Uterus (tissue), 4 donors: ENCODE data around the gene PTPN1. TPM values are rescaled to one million over a fixed set of nuclear protein-coding genes. Genes with fewer than 3 reads are reported as not detected.

Source experiments
- DNase-seq, 2 donors: peaks; one replicate each; pipeline ENCODE4 v3.0.0-alpha.2; 2019 to 2020
- H3K27ac ChIP-seq, 2 donors: fragments of 200-600 bp; sonication (generic); 1 replicate in 1 of 2; 2 replicates in 1 of 2; pipeline ENCODE4 v1.5.1; 2016 to 2018
- H3K27me3 ChIP-seq, 2 donors: fragments of 200-600 bp; sonication (generic); one replicate each; pipeline ENCODE4 v1.5.1; 2018 to 2019; ENCODE audit warnings: control low read depth in 1 of 2
- H3K36me3 ChIP-seq, 2 donors: fragments of 200-600 bp; sonication (generic); one replicate each; pipeline ENCODE4 v1.5.1; 2019; ENCODE audit warnings: control low read depth in 1 of 2
- H3K4me1 ChIP-seq, 2 donors: fragments of 200-600 bp; sonication (generic); one replicate each; pipeline ENCODE4 v1.5.1; 2018 to 2019; ENCODE audit warnings: control low read depth in 1 of 2
- H3K4me3 ChIP-seq, 2 donors: fragments of 200-600 bp; sonication (generic); 1 replicate in 1 of 2; 2 replicates in 1 of 2; pipeline ENCODE4 v1.5.1; 2018 to 2019; ENCODE audit warnings: mild to moderate bottlenecking in 1 of 2
- H3K9me3 ChIP-seq, 2 donors: fragments of 200-600 bp; sonication (generic); one replicate each; pipeline ENCODE4 v1.5.1; 2019; ENCODE audit warnings: control low read depth in 1 of 2
- POLR2A ChIP-seq, 2 donors: fragments of 450-650 bp; IDR thresholded peaks; one replicate each; pipeline ENCODE4 v1.6.1; 2016; ENCODE audit warnings: antibody characterized with exemption in 2 of 2, mild to moderate bottlenecking in 1 of 2, moderate library complexity in 1 of 2
- intact Hi-C: fragments of 100-400 bp; cut with DNase I; formaldehyde crosslinking; loops from one replicate; pipeline ENCODE4 v1.15.1; 2023; ENCODE audit warnings: low total_unique reads
- total RNA-seq, 4 donors: library from RNA; depleted of rRNA in 3 of 4; stranded (reverse); fragments of >200 nt in 3 of 4; gene quantifications; one replicate each; pipeline versions ENCODE4 v1.1.0 to v1.2.4, GENCODE V29; 2014 to 2023
- TF ChIP-seq, protein P1 (sequence below), 4 experiments: fragments of 200-600 bp in 2 of 4; fragments of 450-650 bp in 2 of 4; sonication (generic) in 2 of 4; IDR thresholded peaks; one replicate each; pipeline ENCODE4 v1.5.1; 2016 to 2019; ENCODE audit warnings: antibody characterized with exemption in 4 of 4, mild to moderate bottlenecking in 2 of 4, moderate library complexity in 1 of 4
- donor health status: DM: yes; HTN: yes; CAD: no.

The PTPN1 gene
- total RNA-seq, 4 donors from 2014 or later: 14.1 to 33.9 (median 20.2) TPM

DNA sequence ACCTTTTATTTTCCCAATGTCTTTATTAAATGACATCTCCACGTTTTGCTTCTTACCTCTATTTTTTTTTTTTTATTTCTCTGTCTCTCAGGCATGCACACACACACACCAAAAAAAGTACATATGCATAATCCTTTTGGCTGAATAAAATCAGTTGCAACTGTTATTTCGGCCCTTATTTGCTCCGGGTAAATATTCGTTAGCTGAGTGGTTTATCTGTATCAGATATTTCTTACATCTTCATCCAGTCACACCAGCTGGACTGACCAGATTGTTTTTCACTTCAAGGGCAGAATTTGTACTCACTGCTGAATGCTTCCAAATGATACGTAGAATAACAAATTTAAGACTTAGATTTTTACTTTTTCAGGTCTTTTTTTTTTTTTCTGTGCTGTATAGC lies 45.5 kb downstream of the PTPN1 start:
- H3K36me3 ChIP-seq: no peaks in the 10 kb centered on the region
- H3K27ac ChIP-seq: no peak overlapping the region
- H3K4me1 ChIP-seq: no peaks in the 10 kb centered on the region
- intact Hi-C loops: no loop called here
- H3K4me3 ChIP-seq: no peak overlapping the region
- H3K27me3 ChIP-seq: no peaks in the 10 kb centered on the region
- no peaks in the 10 kb centered on the region for H3K9me3 ChIP-seq
- no peak for TF ChIP-seq POLR2A (IDR thresholded peaks at IDR 0.05)
- TF ChIP-seq, protein P1, sequence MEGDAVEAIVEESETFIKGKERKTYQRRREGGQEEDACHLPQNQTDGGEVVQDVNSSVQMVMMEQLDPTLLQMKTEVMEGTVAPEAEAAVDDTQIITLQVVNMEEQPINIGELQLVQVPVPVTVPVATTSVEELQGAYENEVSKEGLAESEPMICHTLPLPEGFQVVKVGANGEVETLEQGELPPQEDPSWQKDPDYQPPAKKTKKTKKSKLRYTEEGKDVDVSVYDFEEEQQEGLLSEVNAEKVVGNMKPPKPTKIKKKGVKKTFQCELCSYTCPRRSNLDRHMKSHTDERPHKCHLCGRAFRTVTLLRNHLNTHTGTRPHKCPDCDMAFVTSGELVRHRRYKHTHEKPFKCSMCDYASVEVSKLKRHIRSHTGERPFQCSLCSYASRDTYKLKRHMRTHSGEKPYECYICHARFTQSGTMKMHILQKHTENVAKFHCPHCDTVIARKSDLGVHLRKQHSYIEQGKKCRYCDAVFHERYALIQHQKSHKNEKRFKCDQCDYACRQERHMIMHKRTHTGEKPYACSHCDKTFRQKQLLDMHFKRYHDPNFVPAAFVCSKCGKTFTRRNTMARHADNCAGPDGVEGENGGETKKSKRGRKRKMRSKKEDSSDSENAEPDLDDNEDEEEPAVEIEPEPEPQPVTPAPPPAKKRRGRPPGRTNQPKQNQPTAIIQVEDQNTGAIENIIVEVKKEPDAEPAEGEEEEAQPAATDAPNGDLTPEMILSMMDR (IDR thresholded peaks at IDR 0.05): no peak
- no peak for DNase-seq

DNA sequence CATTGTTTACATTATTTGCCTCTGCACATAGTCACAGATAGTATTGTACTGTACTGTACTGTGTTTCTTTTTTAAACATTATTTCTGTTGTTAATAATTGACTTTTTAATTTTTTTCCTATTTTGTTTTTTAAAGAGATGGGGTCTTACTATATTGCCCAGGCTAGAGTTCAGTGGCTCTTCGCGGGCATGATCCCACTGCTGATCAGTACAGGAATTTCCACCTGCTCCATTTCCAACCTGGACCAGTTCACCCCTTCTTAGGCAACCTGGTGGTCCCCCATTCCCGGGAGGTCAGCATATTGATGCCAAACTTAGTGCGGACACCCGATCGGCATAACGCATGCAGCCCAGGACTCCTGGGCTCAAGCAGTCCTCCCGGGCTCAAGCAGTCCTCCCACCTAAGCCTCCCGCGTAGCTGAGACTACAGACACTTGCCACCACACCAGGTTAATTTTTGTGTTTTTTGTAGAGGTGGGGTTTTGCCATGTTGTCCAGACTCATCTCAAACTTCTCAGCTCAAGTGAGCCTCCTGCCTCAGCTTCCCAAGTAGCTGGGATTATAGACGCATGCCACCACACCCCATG lies 47.5 kb downstream of the PTPN1 start:
- DNase-seq: no peak
- no peak for TF ChIP-seq POLR2A (IDR thresholded peaks at IDR 0.05)
- TF ChIP-seq, protein P1 (IDR thresholded peaks at IDR 0.05): no peak
- no peaks in the 10 kb centered on the region for H3K9me3 ChIP-seq
- H3K27me3 ChIP-seq: no peaks in the 10 kb centered on the region
- H3K4me3 ChIP-seq: no peak overlapping the region
- no peak overlapping the region for H3K27ac ChIP-seq
- H3K36me3 ChIP-seq: no peaks in the 10 kb centered on the region
- intact Hi-C loops: no loop called here
- H3K4me1 ChIP-seq: no peaks in the 10 kb centered on the region

DNA sequence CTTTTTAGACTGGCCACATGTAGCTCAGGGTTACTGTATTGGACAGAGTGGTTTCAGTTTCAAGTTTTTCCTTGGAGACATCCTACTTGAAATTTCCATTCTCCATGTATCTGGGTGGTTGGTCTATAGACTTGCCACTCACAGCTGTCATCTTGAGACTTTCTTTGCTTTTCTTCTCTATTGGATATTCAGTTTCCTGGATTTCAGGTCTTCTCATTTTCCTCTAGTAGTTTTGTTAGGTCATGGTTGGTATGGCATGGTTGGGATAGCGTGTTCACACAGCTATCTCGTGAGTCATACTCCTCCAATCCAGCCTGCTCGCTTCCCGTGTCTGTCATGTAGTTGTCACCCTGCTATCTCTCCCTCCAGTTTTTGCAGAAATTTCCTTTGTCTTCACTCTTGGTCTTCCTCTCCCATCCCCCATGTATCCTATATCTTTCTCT lies 48.3 kb downstream of the PTPN1 start:
- Histone ChIP-seq H3K27me3 (no peaks in the 10 kb centered on the region), H3K27ac (no peak overlapping the region), H3K4me3 (no peak overlapping the region), H3K9me3 (no peaks in the 10 kb centered on the region), H3K36me3 (no peaks in the 10 kb centered on the region), H3K4me1 (no peaks in the 10 kb centered on the region)
- no peak for TF ChIP-seq POLR2A (IDR thresholded peaks at IDR 0.05)
- intact Hi-C loops: no loop called here
- no peak for DNase-seq

DNA sequence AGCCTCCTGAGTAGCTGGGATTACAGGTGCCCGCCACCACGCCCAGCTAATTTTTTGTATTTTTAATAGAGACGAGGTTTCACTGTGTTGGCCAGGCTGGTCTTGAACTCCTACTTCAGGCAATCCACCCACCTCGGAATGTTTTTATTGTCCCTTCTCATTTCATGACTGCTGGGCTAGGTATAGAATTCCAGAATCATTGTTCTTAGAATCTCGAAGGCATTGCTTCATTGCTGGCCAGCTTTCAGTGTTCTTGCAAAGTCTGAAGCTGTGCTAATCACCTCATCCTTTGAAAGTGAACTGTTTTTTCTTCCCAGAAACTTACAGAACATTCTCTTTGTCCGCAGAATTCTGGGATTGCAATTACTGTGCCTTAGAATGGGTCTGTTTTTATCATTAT lies 49.0 kb downstream of the PTPN1 start:
- no peaks in the 10 kb centered on the region for H3K9me3 ChIP-seq
- H3K27me3 ChIP-seq: no peaks in the 10 kb centered on the region
- no peaks in the 10 kb centered on the region for H3K4me1 ChIP-seq
- TF ChIP-seq, protein P1 (IDR thresholded peaks at IDR 0.05): no peak
- no peak for TF ChIP-seq POLR2A (IDR thresholded peaks at IDR 0.05)
- H3K27ac ChIP-seq: no peak overlapping the region
- no peak for DNase-seq
- no peak overlapping the region for H3K4me3 ChIP-seq
- intact Hi-C loops: no loop called here
- H3K36me3 ChIP-seq: no peaks in the 10 kb centered on the region

GRCh38 chr20:50559856-50560638 lies 49.9 kb downstream of the PTPN1 start:
- no peaks in the 10 kb centered on the region for H3K9me3 ChIP-seq
- no peaks in the 10 kb centered on the region for H3K36me3 ChIP-seq
- H3K27ac ChIP-seq: peak overlapping the region; percentile 69 to 86
- H3K4me1 ChIP-seq: no peaks in the 10 kb centered on the region
- H3K27me3 ChIP-seq: no peaks in the 10 kb centered on the region
- intact Hi-C loops: no loop called here
- no peak for DNase-seq
- TF ChIP-seq, protein P1 (IDR thresholded peaks at IDR 0.05): no peak
- no peak for TF ChIP-seq POLR2A (IDR thresholded peaks at IDR 0.05)
- no peak overlapping the region for H3K4me3 ChIP-seq
